Measurements from ENCODE around the gene CHRNA10.

DNA sequence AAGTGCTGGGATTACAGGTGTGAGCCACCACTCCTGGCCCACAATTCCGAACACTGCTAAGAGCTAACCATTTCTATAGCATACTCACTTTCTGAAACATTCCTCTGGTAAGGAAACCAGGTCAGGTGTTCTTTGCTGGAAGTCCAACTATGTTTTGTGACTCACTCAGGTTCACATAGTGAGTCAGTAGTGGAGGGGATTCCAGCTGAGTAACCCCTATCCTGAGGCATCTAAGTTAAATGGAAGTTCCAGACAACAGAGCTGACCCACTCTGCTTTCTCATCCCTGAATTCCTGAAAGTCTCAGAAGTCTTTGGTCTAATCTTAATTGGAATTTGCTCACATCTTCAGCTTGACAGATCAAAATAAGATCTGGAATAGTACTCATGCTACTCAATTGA is 3.0 kb upstream of the CHRNA10 start:
- TF ChIP-seq, protein P1, sequence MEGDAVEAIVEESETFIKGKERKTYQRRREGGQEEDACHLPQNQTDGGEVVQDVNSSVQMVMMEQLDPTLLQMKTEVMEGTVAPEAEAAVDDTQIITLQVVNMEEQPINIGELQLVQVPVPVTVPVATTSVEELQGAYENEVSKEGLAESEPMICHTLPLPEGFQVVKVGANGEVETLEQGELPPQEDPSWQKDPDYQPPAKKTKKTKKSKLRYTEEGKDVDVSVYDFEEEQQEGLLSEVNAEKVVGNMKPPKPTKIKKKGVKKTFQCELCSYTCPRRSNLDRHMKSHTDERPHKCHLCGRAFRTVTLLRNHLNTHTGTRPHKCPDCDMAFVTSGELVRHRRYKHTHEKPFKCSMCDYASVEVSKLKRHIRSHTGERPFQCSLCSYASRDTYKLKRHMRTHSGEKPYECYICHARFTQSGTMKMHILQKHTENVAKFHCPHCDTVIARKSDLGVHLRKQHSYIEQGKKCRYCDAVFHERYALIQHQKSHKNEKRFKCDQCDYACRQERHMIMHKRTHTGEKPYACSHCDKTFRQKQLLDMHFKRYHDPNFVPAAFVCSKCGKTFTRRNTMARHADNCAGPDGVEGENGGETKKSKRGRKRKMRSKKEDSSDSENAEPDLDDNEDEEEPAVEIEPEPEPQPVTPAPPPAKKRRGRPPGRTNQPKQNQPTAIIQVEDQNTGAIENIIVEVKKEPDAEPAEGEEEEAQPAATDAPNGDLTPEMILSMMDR (IDR thresholded peaks at IDR 0.05; ENCODE audit: poor library complexity), result no peak
- TF ChIP-seq EZH2phosphoT487 (IDR thresholded peaks at IDR 0.05; ENCODE audit: low read depth, severe bottlenecking, unreplicated experiment), result no peak
- no peak for TF ChIP-seq EZH2 (IDR thresholded peaks at IDR 0.05; ENCODE audit: borderline replicate concordance)

Data from hepatocyte (in vitro differentiated cells).